HG03060 (cell line): ENCODE data around the gene MLLT3.

Experiments
- ATAC-seq: cut with Tn5 transposase; IDR thresholded peaks from one replicate; pipeline ENCODE4 v1.9.1; 2021; ENCODE audit warnings: low read depth, moderate number of reproducible peaks; ENCODE audit not compliant: unreplicated experiment

MLLT3 gene

DNA sequence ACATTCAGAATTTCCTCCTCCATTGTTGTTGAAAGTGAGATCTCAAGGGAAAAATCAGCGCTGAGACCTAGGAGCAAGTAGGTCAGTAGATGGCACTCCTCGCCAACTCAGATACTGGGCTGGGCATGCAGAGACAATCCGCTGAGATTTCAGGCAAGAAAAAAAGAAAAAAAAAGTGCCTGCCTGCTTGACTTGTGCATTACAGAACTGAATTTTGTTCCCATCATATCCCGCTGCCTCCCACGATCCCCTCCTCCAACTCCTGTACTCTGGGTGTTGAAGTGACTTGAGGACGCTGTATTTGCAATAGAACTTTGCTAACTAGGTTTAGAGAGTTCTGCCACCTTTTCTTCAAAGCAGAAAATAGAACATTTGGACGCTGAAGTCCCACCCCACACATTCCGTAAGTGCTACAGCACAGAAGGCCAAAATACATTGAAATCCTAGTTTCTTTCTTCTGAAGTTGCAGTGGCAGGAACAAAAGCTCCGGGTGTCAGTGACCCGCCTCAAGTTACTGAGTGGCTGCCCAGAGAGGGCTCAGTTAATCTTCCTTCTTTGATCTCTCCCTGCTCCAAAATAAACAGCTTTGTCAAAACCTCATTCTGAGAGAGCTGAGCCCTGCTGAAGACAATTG lies 265.8 kb downstream of the MLLT3 start:
- ATAC-seq = peak; percentile 54

GRCh38 chr9:20355022-20355421 lies 267.3 kb downstream of the MLLT3 start:
- ATAC-seq = no peak

GRCh38 chr9:20353931-20354652 lies 268.2 kb downstream of the MLLT3 start:
- ATAC-seq = no peak

DNA sequence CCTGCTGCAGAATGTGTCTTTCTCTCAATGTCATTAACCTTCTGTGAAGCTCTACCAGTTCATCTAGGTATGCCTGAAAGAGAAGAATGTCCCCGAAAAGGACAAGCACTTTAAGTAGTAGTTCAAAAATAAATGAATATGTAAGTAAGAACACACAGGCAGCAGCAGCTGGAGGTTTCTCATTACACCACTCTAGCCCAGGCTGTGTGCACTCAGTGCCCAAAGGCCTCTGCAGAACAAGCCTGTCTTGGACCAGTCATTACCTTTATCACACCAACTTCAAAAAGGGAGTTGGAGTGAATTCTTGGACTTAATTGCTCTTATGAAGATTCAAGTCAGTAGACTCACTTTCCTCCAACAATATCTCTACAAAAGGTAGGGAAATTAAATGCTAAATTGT lies 268.8 kb downstream of the MLLT3 start:
- no peak for ATAC-seq

DNA sequence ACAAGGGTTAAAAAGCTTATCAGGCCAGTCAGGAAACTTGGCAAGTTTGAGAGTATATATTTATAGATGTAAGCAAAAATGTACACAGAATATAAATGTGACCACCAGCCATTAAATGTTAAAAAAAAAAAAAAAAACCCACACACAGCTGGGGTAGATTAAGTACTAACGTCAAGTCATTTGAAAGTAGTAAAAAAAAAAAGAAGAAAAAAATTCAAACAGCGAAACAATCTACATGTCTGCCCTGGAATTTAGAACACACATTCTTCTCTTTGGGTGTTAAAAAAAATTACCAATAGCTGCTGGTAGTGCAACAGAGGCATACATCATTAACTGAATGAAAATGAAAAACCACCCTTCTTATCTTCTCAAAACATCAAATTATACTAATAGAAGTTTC lies 269.7 kb downstream of the MLLT3 start:
- no peak for ATAC-seq

- no peak for ATAC-seq
Measured at GRCh38 chr9:20351715-20352114, 270.6 kb downstream of the MLLT3 start.

- no peak for ATAC-seq
Measured at GRCh38 chr9:20349568-20349967, 272.7 kb downstream of the MLLT3 start.

- ATAC-seq = no peak
Measured at GRCh38 chr9:20343325-20343724, 279.0 kb downstream of the MLLT3 start.

DNA sequence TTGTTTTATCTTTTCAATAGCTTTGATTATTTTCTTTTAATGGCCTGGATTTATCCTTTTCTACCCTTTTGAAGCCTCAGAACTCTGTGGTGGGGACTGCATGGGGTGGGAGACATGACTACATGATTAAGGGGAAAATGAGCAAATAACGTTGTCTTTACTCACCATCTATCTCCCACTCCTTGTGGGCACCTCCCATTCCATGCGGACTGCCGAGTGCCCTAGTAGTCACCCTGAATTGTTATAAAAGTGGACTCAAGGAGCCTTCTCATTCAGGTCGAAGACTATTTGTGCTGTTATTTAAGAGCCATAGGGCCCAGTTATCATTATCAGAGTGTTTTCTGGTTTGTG lies 281.8 kb downstream of the MLLT3 start:
- ATAC-seq = no peak

GRCh38 chr9:20335668-20336332 lies 286.5 kb downstream of the MLLT3 start:
- ATAC-seq = no peak

DNA sequence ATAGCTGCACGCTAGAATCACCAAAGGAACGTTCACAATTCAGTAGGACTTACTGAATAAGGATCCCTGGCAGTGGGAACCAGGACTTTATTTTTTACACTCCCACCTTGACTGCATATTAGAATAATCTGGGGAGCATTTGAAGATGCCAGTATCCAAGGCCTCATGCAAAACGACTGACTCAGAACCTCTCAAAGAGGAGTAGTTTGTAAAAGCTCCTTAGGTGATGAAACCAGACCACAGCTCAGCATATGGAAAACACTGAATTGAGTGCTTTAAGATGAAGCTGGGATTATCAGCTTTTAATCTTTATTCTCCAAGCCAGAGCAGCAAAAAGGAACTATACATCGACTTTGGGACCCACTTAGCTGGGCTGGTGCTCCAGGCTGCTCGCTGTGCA lies 288.3 kb downstream of the MLLT3 start:
- no peak for ATAC-seq

- ATAC-seq = no peak
Measured at GRCh38 chr9:20331095-20331685, 291.1 kb downstream of the MLLT3 start.

GRCh38 chr9:20330688-20331087 lies 291.6 kb downstream of the MLLT3 start:
- no peak for ATAC-seq

DNA sequence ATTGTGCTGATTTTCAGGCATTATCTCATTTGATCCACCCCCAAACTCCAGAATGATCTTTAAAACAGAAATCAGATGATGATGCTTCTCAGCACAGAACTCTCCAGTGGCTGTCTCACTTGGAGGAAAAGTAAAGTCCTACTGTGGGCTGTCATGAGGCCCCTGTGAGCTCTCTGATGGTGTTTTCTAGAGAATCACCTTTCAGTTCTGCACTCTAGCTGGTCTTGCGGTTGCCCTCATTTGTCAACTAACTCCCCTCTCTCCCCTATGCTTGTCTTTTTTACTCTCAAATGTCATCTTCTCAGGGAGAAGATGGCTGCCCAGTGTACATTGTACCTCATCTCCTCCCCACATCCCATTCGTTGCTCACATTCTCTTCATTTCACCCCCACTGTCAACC lies 295.8 kb downstream of the MLLT3 start:
- no peak for ATAC-seq

DNA sequence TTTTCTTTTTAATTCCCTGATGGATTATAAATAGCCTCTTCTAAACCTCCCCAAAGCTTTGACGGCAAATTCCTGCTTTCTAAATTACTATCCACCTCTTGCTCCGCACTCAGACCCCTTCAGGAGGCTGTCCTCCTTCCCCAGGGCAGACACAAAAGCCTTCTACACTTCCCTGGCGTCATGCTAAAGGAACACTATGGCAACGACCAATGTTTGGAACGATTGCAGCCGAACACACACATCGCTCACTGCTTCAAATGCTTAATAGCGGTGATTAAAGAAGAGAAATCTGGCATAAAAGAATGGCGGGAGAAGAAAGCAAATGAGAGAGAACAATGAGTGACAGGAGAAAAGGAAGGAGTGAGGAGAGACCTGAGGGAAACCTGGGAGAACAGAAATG lies 297.3 kb downstream of the MLLT3 start:
- no peak for ATAC-seq

- ATAC-seq = no peak
Measured at GRCh38 chr9:20322212-20322611, 300.1 kb downstream of the MLLT3 start.

GRCh38 chr9:20321423-20322082 lies 300.7 kb downstream of the MLLT3 start:
- ATAC-seq = no peak

- ATAC-seq = no peak
Measured at GRCh38 chr9:20320921-20321320, 301.4 kb downstream of the MLLT3 start.

- no peak for ATAC-seq
Measured at GRCh38 chr9:20319641-20320337, 302.5 kb downstream of the MLLT3 start.

GRCh38 chr9:20319241-20319640 lies 303.1 kb downstream of the MLLT3 start:
- no peak for ATAC-seq
